Measurements from ENCODE around the gene RILPL2. TPM values are rescaled to one million over a fixed set of nuclear protein-coding genes. Genes with fewer than 3 reads are reported as not detected.

Gene RILPL2
- total RNA-seq, 1 experiment from 2014 or later, result 1.1 TPM

GRCh38 chr12:123388177-123388950 lies 48.1 kb downstream of the RILPL2 start (continued):
- TF ChIP-seq PRDM15 (CRISPR knock-in tag; IDR thresholded peaks at IDR 0.05) (no peak), ZNF263 (CRISPR knock-in tag; IDR thresholded peaks at IDR 0.05; ENCODE audit: low read depth) (no peak), ZNF532 (CRISPR knock-in tag; IDR thresholded peaks at IDR 0.05; ENCODE audit: borderline replicate concordance) (no peak), ZNF317 (CRISPR knock-in tag; IDR thresholded peaks at IDR 0.05; ENCODE audit: borderline replicate concordance, low read depth) (no peak), MAX (CRISPR knock-in tag; IDR thresholded peaks at IDR 0.05) (no peak), ZBTB43 (CRISPR knock-in tag; IDR thresholded peaks at IDR 0.05) (no peak), ELF4 (CRISPR knock-in tag; IDR thresholded peaks at IDR 0.05; ENCODE audit: low read depth) (no peak), CREM (CRISPR knock-in tag; IDR thresholded peaks at IDR 0.05) (no peak), TEAD1 (CRISPR knock-in tag; IDR thresholded peaks at IDR 0.05) (no peak), ESRRA (CRISPR knock-in tag; IDR thresholded peaks at IDR 0.05; ENCODE audit: borderline replicate concordance) (no peak), AR (CRISPR knock-in tag; IDR thresholded peaks at IDR 0.05) (no peak), ZNF232 (CRISPR knock-in tag; IDR thresholded peaks at IDR 0.05) (no peak), RORB (CRISPR knock-in tag; IDR thresholded peaks at IDR 0.05) (no peak), SP1 (CRISPR knock-in tag; conservative IDR thresholded peaks at IDR 0.05) (no peak)
